Stimulated activated CD4-positive, alpha-beta T cell treated with anti-CD3 and anti-CD28 coated beads, Interleukin-15, amount 100 ng/mL, for 48 hours (primary cell): ENCODE data around the gene MTMR6.
A peak's percentile ranks its signal among the peaks of the same experiment; 100 is the strongest.
"Not testable (repeated sequence)": the region's sequence is repeated elsewhere in the genome, so short reads cannot be mapped to it uniquely, and the experiment has no call there.

Source experiments
- DNase-seq, 2 donors: peaks; one replicate each; pipeline ENCODE4 v3.0.0-alpha.2; 2020; ENCODE audit warnings: low read depth in 2 of 2

MTMR6 gene

DNA sequence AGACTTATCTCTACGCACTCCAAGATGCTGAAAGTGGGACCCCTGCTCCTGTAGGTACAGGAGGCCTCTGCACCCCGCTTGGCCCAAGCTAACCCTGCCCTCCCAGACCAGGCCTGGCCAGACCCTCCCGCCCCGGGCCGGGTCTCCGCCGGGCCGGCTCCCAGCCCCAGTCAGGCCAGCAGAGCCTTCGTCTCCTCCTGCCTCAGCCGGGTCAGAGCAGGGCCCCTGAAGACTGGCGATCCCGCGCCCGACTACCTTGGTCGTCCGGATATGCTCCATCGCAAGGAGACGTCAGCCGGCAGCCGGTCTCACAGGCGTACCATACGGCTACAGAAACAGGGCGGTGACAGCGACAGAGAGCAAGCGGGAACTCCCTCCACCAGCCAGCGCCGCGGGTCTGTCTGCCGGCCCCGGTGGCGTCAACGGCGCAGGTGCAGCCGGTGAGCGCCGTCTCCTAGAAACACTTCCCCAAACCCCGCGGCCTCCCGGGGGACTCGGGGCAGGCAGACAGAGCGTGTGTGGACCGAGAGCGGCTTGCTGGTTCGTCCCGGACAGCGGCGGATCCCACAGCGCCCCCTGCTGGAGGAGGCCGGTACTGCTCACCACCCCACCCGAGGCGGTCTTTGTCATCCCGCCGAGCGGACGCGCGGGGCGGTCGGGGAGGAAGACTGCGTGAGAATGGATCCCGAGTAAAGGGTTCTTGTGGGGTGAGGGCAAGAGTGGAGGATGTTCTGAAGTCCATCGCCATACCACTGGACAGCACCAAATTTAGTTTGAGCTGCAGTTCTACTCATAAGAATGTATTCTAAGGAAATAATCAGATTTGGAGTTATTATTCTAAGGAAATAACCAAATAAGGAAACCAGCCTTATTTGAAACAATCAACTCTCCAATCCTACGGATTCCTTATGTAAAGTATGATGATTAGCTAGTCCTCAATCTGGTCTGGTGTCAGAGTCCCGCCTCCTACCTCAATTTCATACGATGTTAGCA is at the start of gene MTMR6:
TSS of gene MTMR6 (minus strand) at position 520 of the 993 bp plus-strand sequence. CDS start at position 279, 241 bp downstream.
- peak; percentile 87 to 89 for DNase-seq

DNA sequence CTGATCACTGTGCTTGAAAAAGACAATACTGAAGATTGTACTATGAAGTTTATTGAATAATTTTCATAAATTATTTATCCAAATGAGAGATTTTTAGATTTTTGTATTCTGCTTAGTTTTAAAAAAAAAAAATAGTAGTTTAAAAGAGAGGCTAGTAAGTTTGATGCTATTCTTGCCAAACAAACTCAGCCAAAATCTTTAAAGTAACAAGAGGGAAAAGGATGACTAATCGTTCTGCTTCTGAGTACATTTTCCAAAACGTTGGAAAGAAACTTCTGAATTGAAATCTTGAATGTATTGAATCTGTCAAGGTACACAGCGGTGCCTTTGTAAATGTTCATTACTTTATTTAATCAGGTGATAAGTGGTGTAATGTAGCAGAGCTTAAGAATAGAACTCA is 48.6 kb upstream of the MTMR6 start:
- no peak for DNase-seq

- DNase-seq, result no peak
Measured at GRCh38 chr13:25330541-25330940, 43.3 kb upstream of the MTMR6 start.

GRCh38 chr13:25329706-25330105 is 42.4 kb upstream of the MTMR6 start:
- DNase-seq, result no peak

DNA sequence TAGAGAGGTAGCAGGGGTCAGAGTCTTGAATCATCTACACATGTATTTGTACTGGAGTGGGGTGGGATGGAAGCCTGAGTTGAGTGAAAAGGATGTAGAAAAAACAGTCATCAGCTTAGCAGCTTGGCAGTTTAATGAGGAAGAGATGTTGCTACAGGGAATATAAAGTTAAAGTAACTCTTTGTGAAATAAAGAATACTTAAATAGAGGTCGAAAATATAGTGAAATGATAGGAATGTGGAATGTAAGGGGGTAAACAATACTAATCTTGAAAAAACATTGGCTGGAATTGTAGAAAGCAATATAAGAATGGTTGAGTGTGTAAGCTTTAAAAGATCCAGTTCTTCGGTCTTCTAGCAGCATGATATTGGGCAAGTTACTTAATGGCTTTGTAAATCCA is 36.8 kb upstream of the MTMR6 start:
- no peak for DNase-seq

DNA sequence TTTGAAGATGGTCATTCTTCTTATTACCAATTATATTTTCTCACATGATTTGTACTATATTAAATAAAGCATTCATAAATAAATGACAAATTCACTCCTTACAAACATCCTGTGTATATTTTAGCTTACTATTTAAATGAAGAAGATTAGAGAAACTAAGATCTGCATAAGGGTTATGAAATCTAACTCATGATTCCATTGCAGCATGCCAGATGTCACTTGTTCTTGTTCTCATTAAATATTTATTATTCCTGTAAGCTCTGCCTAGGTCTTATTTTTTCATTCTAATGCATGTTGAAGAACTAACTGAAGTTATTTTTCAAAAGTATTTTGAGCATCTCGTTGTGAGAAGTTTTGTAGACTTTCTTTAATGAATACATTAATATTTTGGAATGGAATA is 32.5 kb upstream of the MTMR6 start:
- DNase-seq, result no peak

GRCh38 chr13:25318946-25319345 is 31.7 kb upstream of the MTMR6 start:
- not testable (repeated sequence) for DNase-seq

GRCh38 chr13:25310891-25311290 is 23.6 kb upstream of the MTMR6 start:
- no peak for DNase-seq

DNA sequence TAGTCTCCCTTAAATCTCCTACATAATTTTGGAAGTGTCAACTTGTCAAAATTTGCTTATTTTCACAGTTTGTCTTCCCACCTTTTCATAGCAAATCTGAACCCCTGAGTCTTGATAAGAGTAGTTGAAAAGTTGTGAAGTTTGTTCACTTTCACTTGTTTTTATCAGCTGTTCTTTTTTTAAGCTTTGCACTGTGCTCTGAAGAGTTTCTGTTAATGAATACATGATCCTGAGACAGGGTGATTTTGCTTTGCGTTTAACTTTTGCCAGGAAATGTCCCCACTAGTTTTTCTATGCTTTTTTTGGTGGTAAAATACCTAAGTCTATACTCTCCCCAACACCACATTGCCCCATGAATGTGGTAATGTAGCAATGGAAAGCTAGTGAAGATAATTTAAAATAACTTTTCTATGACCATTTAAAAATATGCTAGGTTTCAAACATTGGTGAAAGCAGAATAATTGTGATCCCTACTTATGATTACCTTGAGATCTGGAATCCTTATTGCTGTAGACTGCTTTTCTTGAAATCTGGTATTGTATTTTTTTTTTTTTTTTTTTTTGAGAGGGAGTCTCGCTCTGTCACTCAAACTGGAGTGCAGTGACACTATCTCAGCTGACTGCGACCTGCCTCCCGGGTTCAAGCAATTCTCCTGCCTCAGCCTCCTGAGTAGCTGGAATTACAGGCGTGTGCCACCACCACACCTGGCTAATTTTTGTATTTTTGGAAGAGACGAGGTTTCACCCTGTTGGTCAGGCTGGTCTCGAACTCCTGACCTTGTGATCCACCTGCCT is 19.6 kb upstream of the MTMR6 start:
- no peak for DNase-seq

- no peak for DNase-seq
Measured at GRCh38 chr13:25302121-25302520, 14.8 kb upstream of the MTMR6 start.

GRCh38 chr13:25301347-25302113 is 14.2 kb upstream of the MTMR6 start, which contains the start of gene NUP58:
TSS of gene NUP58 (plus strand) at chr13:25301625. CDS start at chr13:25301774, 149 bp downstream.
- peak; percentile 90 to 91 for DNase-seq

GRCh38 chr13:25300861-25301346 is 13.6 kb upstream of the MTMR6 start:
- DNase-seq, result no peak

- DNase-seq, result no peak
Measured at GRCh38 chr13:25295701-25296100, 8.4 kb upstream of the MTMR6 start.

GRCh38 chr13:25295228-25295627 is 7.9 kb upstream of the MTMR6 start:
- no peak for DNase-seq

DNA sequence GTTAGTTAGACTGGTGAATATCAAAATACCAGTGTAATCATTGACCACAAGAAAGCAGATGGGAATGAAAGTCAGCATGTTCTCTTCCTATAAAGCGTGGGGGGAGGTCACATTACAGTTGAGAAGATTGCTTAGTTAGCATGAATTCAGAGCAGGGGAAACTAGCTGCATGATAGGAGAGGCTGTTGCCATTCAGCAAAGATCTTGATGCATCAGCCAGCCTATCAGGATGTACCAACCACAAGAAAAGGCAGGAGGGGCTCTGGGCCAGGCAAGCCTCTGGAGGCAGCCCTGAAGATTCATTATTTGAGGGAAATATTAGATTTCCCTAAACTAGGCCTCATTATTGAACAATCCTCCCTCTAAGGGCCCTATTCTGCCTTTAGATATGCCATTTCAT is 5.0 kb upstream of the MTMR6 start:
- DNase-seq, result no peak

GRCh38 chr13:25291691-25292090 is 4.4 kb upstream of the MTMR6 start:
- no peak for DNase-seq

- DNase-seq, result no peak
Measured at GRCh38 chr13:25288966-25289365, 1.7 kb upstream of the MTMR6 start.

DNA sequence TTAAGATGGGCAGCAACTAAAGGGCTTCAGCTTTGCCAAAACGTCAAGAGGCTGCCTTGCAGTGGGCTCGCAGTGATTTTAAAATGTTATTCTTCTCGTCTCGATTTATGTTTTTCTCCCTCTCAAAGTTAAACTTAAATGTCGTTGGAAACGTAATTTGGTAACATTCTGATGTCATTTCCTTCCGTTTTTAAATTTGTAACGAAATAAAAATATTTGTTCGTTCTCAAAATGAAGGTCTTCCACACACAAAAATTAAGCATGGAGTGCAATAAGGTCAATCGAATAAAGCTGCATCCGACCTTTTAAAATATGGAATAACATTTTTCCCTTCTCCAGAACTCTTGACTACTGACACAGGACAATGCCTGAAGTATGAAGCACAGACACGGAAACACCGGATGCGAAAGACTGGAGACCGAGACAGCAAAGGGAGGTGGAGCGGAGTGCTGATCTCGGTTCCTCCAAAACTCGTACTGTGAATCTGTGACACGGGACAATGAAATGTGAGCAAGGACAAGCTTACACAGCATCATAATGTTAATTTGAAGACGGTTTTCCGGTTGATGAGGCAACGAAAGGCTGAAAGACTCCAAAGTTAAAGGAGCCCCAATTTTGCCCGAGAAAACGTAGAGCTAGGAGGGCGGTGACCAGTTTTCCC is 850 bp downstream of the MTMR6 start:
- DNase-seq, result no peak

- no peak for DNase-seq
Measured at GRCh38 chr13:25281935-25282332, 5.4 kb downstream of the MTMR6 start.

DNA sequence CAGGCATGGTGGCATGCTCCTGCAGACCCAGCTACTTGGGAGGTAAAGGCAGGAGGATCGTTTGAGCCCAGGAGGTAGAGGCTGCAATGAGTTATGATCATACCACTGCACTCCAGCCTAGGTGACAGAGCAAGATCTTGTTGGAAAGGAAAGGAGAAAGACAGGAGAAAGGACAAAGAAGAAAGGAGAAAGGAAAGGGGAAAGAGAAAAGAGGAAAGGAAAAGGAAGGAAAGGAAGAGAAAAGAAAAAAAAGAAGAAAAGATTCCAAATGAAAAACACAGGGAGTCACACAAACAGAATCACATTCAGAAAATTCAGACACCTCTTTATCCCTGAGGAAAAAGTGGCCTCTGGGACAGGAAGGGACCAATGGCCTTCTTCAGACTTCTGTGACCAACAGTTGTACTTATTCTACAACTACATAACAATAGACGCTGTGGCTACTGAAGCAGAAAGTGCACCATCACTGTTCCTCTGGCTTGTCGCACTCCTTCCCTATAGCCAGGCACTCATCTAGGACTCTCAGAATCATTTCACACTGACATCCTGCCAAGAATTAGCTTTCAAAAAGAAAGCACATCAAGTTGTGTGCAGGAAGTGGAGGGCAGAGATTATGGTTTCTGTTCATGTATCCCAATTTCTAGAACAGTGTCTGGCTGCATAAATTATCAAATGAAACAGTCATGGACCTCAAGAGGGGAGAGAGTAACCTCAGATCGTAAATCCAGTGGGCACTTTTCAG is 5.9 kb downstream of the MTMR6 start:
- no peak for DNase-seq
